Activated B cell treated with CpG ODN at 0.5 μM for 24 hours (primary cell): Measurements from ENCODE around the gene EXOSC5. TPM values are rescaled to one million over a fixed set of nuclear protein-coding genes. Genes with fewer than 3 reads are reported as not detected.
"Not testable (repeated sequence)": the region's sequence is repeated elsewhere in the genome, so short reads cannot be mapped to it uniquely, and the experiment has no call there.

Experiments used
- ATAC-seq: fragments of 200-7000 bp; cut with Tn5 transposase; one replicate; pipeline ENCODE4 v1.10.0; 2021; ENCODE audit warnings: low read depth, mild to moderate bottlenecking, moderate library complexity
- CTCF ChIA-PET: fragments of 350-600 bp; sonication (Branson Sonifier 250); formaldehyde crosslinking; loops from one replicate; lab custom pipeline; 2021; ENCODE audit warnings: antibody characterized with exemption; lab: Charles Lee
- POLR2A ChIA-PET: fragments of 350-600 bp; sonication (Branson Sonifier 250); formaldehyde crosslinking; loops from one replicate; lab custom pipeline; 2021; ENCODE audit warnings: antibody characterized with exemption; lab: Charles Lee
- DNase-seq: peaks from one replicate; pipeline ENCODE4 v3.0.0; 2022
- H3K27ac Mint-ChIP-seq: one replicate; pipeline ENCODE4 v1.8.0; 2020; ENCODE audit warnings: mixed read lengths
- H3K27me3 Mint-ChIP-seq: one replicate; pipeline ENCODE4 v1.8.0; 2021; ENCODE audit warnings: mixed read lengths
- H3K36me3 Mint-ChIP-seq: one replicate; pipeline ENCODE4 v1.8.0; 2021; ENCODE audit warnings: low read depth, mixed read lengths
- H3K4me1 Mint-ChIP-seq: one replicate; pipeline ENCODE4 v1.8.0; 2021; ENCODE audit warnings: mixed read lengths
- H3K4me3 Mint-ChIP-seq: one replicate; pipeline ENCODE4 v1.8.0; 2020; ENCODE audit warnings: mild to moderate bottlenecking, mixed read lengths
- H3K9me3 Mint-ChIP-seq: one replicate; pipeline ENCODE4 v1.8.0; 2020; ENCODE audit warnings: mixed read lengths
- CTCF ChIP-seq: fragments of 200-600 bp; IDR thresholded peaks from one replicate; pipeline ENCODE4 v1.8.0; 2022; ENCODE audit warnings: antibody characterized with exemption, mild to moderate bottlenecking
- intact Hi-C: fragments of 100-400 bp; cut with micrococcal nuclease; formaldehyde crosslinking; loops from one replicate; pipeline ENCODE4 v1.15.1; 2024
- total RNA-seq: library from RNA; stranded (reverse); gene quantifications from 2 replicates; pipeline ENCODE4 v1.2.3, GENCODE V29; 2022

The EXOSC5 gene
- total RNA-seq, 1 donor from 2014 or later, result 30.1 TPM

- Mint-ChIP-seq H3K9me3 (no peaks in the 10 kb centered on the region), H3K27me3 (no peaks in the 10 kb centered on the region), H3K27ac (no peak overlapping the region), H3K4me3 (no peak overlapping the region), H3K4me1 (peaks cover 28% of the 10 kb centered on the region), H3K36me3 (peaks cover 55% of the 10 kb centered on the region)
- POLR2A ChIA-PET, result no interaction called here
- CTCF ChIA-PET, result no interaction called here
- ATAC-seq (no peak), DNase-seq (no peak)
- intact Hi-C loops, result no loop called here
- no peak for TF ChIP-seq CTCF
These were observed 4.4 kb downstream of the EXOSC5 start for GRCh38 chr19:41392775-41393174.

GRCh38 chr19:41391618-41392017 is 5.5 kb downstream of the EXOSC5 start:
- intact Hi-C loops, result no loop called here
- POLR2A ChIA-PET, result interaction anchor here (0.7 kb wide), 1 partner anchor 8 kb away, joined by 3 read pairs; no protein-coding TSS in a partner anchor
- no peak overlapping the region for H3K27ac Mint-ChIP-seq

GRCh38 chr19:41386442-41386841 is 10.7 kb downstream of the EXOSC5 start:
- ChIA-PET POLR2A (interaction anchor here (1.2 kb wide), 1 partner anchor 22 kb away, joined by 4 read pairs; the partner anchor contains the start of gene B9D2), CTCF (no interaction called here)
- Mint-ChIP-seq H3K4me3 (no peak overlapping the region), H3K4me1 (no peaks in the 10 kb centered on the region), H3K36me3 (peaks cover 57% of the 10 kb centered on the region), H3K27ac (no peak overlapping the region), H3K27me3 (no peaks in the 10 kb centered on the region), H3K9me3 (no peaks in the 10 kb centered on the region)
- DNase-seq (no peak), ATAC-seq (no peak)
- TF ChIP-seq CTCF, result no peak
- intact Hi-C loops, result no loop called here

More at GRCh38 chr19:41391618-41392017, 5.5 kb downstream of the EXOSC5 start:
- Mint-ChIP-seq H3K36me3 (peaks cover 59% of the 10 kb centered on the region), H3K9me3 (no peaks in the 10 kb centered on the region), H3K27me3 (no peaks in the 10 kb centered on the region), H3K4me1 (peaks cover 18% of the 10 kb centered on the region), H3K4me3 (no peak overlapping the region)
- DNase-seq (no peak), ATAC-seq (no peak)
- TF ChIP-seq CTCF, result no peak
- CTCF ChIA-PET, result no interaction called here

GRCh38 chr19:41384351-41384750 is 12.8 kb downstream of the EXOSC5 start:
- intact Hi-C loops, result no loop called here
- no peak for ATAC-seq
- Mint-ChIP-seq H3K27me3 (no peaks in the 10 kb centered on the region), H3K27ac (no peak overlapping the region), H3K4me3 (no peak overlapping the region), H3K36me3 (peaks cover 39% of the 10 kb centered on the region), H3K4me1 (no peaks in the 10 kb centered on the region), H3K9me3 (no peaks in the 10 kb centered on the region)
- DNase-seq, result no peak
- no peak for TF ChIP-seq CTCF
- POLR2A ChIA-PET, result no interaction called here
- CTCF ChIA-PET, result no interaction called here

- H3K36me3 Mint-ChIP-seq, result peaks cover 18% of the 10 kb centered on the region
- not testable (repeated sequence) for ATAC-seq
- POLR2A ChIA-PET, result interaction anchor here (0.7 kb wide), 1 partner anchor 176 kb away, joined by 11 read pairs; no protein-coding TSS in a partner anchor
These were observed 15.6 kb downstream of the EXOSC5 start for GRCh38 chr19:41381536-41381935.

More at GRCh38 chr19:41381536-41381935, 15.6 kb downstream of the EXOSC5 start:
- H3K27me3 Mint-ChIP-seq, DNase-seq, H3K9me3 Mint-ChIP-seq, H3K27ac Mint-ChIP-seq, intact Hi-C loops, CTCF ChIA-PET, H3K4me3 Mint-ChIP-seq: not testable (repeated sequence)
- H3K4me1 Mint-ChIP-seq, result peaks cover 18% of the 10 kb centered on the region
